GM23338 (cell line): ENCODE data around the gene CDK4. TPM values are rescaled to one million over a fixed set of nuclear protein-coding genes. Genes with fewer than 3 reads are reported as not detected.

Source experiments
- ATAC-seq: fragments of 200-7000 bp; cut with Tn5 transposase; 3 replicates; pipeline ENCODE4 v1.9.1; 2020
- DNase-seq: peaks from one replicate; pipeline ENCODE4 v3.0.0-alpha.2; 2015; ENCODE audit warnings: low spot score
- H2AFZ ChIP-seq: fragments of 200-600 bp; sonication (generic); 2 replicates; pipeline ENCODE4 v1.8.0; 2016; ENCODE audit warnings: antibody characterized with exemption, mild to moderate bottlenecking, moderate library complexity
- H3F3A ChIP-seq: fragments of 200-600 bp; sonication (generic); replicated peaks from 2 replicates; pipeline ENCODE4 v1.8.0; 2017; ENCODE audit warnings: antibody characterized with exemption, mixed run types, low read depth
- H3K27ac ChIP-seq: fragments of 200-600 bp; sonication (generic); 2 replicates; pipeline ENCODE4 v1.6.1; 2016; ENCODE audit warnings: low read depth
- H3K27me3 ChIP-seq: fragments of 200-600 bp; sonication (generic); 2 replicates; pipeline ENCODE4 v1.8.0; 2016; ENCODE audit warnings: mild to moderate bottlenecking, mixed run types, moderate library complexity; ENCODE audit not compliant: insufficient read depth
- H3K36me3 ChIP-seq: fragments of 200-600 bp; sonication (generic); 2 replicates; pipeline ENCODE4 v1.8.0; 2016; ENCODE audit warnings: mild to moderate bottlenecking; ENCODE audit not compliant: insufficient read depth
- H3K4me1 ChIP-seq: fragments of 200-600 bp; sonication (generic); 2 replicates; pipeline ENCODE4 v1.8.0; 2016; ENCODE audit warnings: mild to moderate bottlenecking, moderate library complexity; ENCODE audit not compliant: insufficient read depth
- H3K4me2 ChIP-seq: fragments of 200-600 bp; sonication (generic); 2 replicates; pipeline ENCODE4 v1.7.1; 2017; ENCODE audit warnings: mixed run types
- H3K4me3 ChIP-seq: fragments of 200-600 bp; sonication (generic); 2 replicates; pipeline ENCODE4 v1.6.1; 2016; ENCODE audit warnings: mixed run types
- H3K79me2 ChIP-seq: fragments of 200-600 bp; sonication (generic); replicated peaks from 2 replicates; pipeline ENCODE4 v1.8.0; 2017; ENCODE audit warnings: mild to moderate bottlenecking; ENCODE audit not compliant: insufficient read depth
- H3K9me2 ChIP-seq: fragments of 200-600 bp; sonication (generic); 2 replicates; pipeline ENCODE4 v1.8.0; 2017; ENCODE audit not compliant: insufficient read depth
- H4K20me1 ChIP-seq: fragments of 200-600 bp; sonication (generic); replicated peaks from 2 replicates; pipeline ENCODE4 v1.8.0; 2017; ENCODE audit warnings: mild to moderate bottlenecking; ENCODE audit not compliant: insufficient read depth
- H3K27ac Mint-ChIP-seq: 2 replicates; pipeline ENCODE4 v1.8.0; 2020; ENCODE audit warnings: inconsistent platforms, mild to moderate bottlenecking, moderate library complexity, mixed read lengths
- H3K27me3 Mint-ChIP-seq: 3 replicates; pipeline ENCODE4 v1.8.0; 2022; ENCODE audit warnings: low read depth, mild to moderate bottlenecking, moderate library complexity, mixed read lengths, inconsistent platforms; ENCODE audit not compliant: insufficient read depth, poor library complexity
- H3K36me3 Mint-ChIP-seq: 3 replicates; pipeline ENCODE4 v1.8.0; 2021; ENCODE audit warnings: low read depth, mild to moderate bottlenecking, inconsistent platforms, moderate library complexity, mixed read lengths
- H3K4me1 Mint-ChIP-seq: 3 replicates; pipeline ENCODE4 v1.8.0; 2020; ENCODE audit warnings: mild to moderate bottlenecking, inconsistent platforms, mixed read lengths
- H3K4me3 Mint-ChIP-seq: 3 replicates; pipeline ENCODE4 v1.8.0; 2021; ENCODE audit warnings: moderate library complexity, mild to moderate bottlenecking, inconsistent platforms, mixed read lengths
- H3K9me3 Mint-ChIP-seq: 3 replicates; pipeline ENCODE4 v1.8.0; 2020; ENCODE audit warnings: moderate library complexity, mild to moderate bottlenecking, inconsistent platforms, mixed read lengths
- CREB1 ChIP-seq: fragments of 250-450 bp; sonication (Bioruptor Pico); IDR thresholded peaks from 2 replicates; pipeline ENCODE4 v1.5.0; 2020; ENCODE audit warnings: low read depth, mild to moderate bottlenecking, moderate library complexity
- EZH2phosphoT487 ChIP-seq: fragments of 200-600 bp; sonication (generic); IDR thresholded peaks from one replicate; pipeline ENCODE4 v1.8.1; 2018; ENCODE audit warnings: antibody characterized with exemption; ENCODE audit not compliant: unreplicated experiment
- JUNB ChIP-seq: IDR thresholded peaks from one replicate; pipeline ENCODE4 v1.6.1; 2016; ENCODE audit warnings: antibody characterized with exemption; ENCODE audit not compliant: unreplicated experiment
- NANOG ChIP-seq: IDR thresholded peaks from 2 replicates; pipeline ENCODE4 v1.6.1; 2016; ENCODE audit warnings: antibody characterized with exemption, borderline replicate concordance
- POLR2AphosphoS5 ChIP-seq: IDR thresholded peaks from 2 replicates; pipeline ENCODE4 v1.6.1; 2016; ENCODE audit warnings: antibody characterized with exemption, low read depth
- STAT1 ChIP-seq: IDR thresholded peaks from one replicate; pipeline ENCODE4 v1.6.1; 2016; ENCODE audit warnings: antibody characterized with exemption; ENCODE audit not compliant: unreplicated experiment
- ZNF331 ChIP-seq: fragments of 250-450 bp; sonication (Bioruptor Pico); IDR thresholded peaks from 2 replicates; pipeline ENCODE4 v1.5.0; 2020; ENCODE audit warnings: low read depth, mild to moderate bottlenecking, moderate library complexity
- polyA plus RNA-seq: library from polyadenylated mRNA; unstranded; fragments of >200 nt; fragmentation: Nextera tagmentation; extraction: Ambion mirVana; gene quantifications from 2 replicates; pipeline ENCODE4 v1.2.1, GENCODE V29; 2016
- total RNA-seq: library from RNA; depleted of rRNA; stranded (reverse); fragments of >200 nt; shearing (Covaris generic); gene quantifications from 2 replicates; pipeline ENCODE4 v1.2.3, GENCODE V29; 2014
- TF ChIP-seq, protein P1 (sequence below), 2 experiments: fragments of 200-600 bp in 1 of 2; sonication (generic) in 1 of 2; conservative IDR thresholded peaks; 2 replicates each; pipeline versions ENCODE4 v1.5.1 to v1.6.1; 2016 to 2017; ENCODE audit warnings: antibody characterized with exemption in 2 of 2, low read depth in 2 of 2, mild to moderate bottlenecking in 2 of 2, moderate library complexity in 1 of 2
- TF ChIP-seq, protein P2 (sequence below): IDR thresholded peaks from one replicate; pipeline ENCODE4 v1.6.1; 2018; ENCODE audit warnings: antibody characterized with exemption; ENCODE audit not compliant: unreplicated experiment
- TF ChIP-seq, protein P3 (sequence below): fragments of 250-450 bp; sonication (Bioruptor Pico); IDR thresholded peaks from 2 replicates; pipeline ENCODE4 v1.5.0; 2020; ENCODE audit warnings: mild to moderate bottlenecking, moderate library complexity

CDK4 gene
- total and polyA plus RNA-seq, 2 experiments from 2014 or later, result 105 to 198 TPM

DNA sequence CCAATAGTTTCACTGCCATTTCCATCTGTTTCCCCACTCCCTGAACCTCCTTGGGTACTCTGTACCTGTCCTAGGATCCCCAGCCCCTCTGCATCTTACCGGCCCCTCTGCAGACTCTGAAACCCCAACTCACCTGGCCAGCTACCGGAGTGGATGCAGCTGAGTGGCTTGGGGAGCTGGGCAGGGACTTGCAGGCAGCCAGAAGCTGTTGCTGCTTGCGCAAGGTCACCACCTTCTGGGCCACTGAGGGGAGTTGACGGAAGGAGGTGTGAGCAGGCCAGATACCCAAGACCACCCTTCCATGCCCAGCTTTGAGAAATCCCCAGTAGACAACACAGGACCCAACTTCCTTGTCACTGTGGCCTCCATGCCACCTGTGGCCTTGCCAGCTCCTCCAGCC lies 19.8 kb downstream of the CDK4 start:
- H4K20me1 ChIP-seq, result no peaks in the 10 kb centered on the region; the same call in 1 of the 2 replicates
- DNase-seq (no peak), ATAC-seq (no peak)
- no peak overlapping the region for H3K4me2 ChIP-seq
- no peaks in the 10 kb centered on the region for H3K9me2 ChIP-seq
- peaks cover 99% of the 10 kb centered on the region for H3K27me3 Mint-ChIP-seq
- H3K9me3 Mint-ChIP-seq, result peaks cover 2% of the 10 kb centered on the region
- H2AFZ ChIP-seq, result no peak overlapping the region
- peaks cover 100% of the 10 kb centered on the region for H3K27me3 ChIP-seq
- no peak overlapping the region for H3K4me3 ChIP-seq
- H3K36me3 ChIP-seq, result no peaks in the 10 kb centered on the region
- H3K4me1 ChIP-seq, result peaks cover 15% of the 10 kb centered on the region
- H3K27ac ChIP-seq, result no peak overlapping the region
- no peak for TF ChIP-seq JUNB
- no peak for TF ChIP-seq STAT1
- TF ChIP-seq EZH2phosphoT487, result no peak
- TF ChIP-seq, protein P1, sequence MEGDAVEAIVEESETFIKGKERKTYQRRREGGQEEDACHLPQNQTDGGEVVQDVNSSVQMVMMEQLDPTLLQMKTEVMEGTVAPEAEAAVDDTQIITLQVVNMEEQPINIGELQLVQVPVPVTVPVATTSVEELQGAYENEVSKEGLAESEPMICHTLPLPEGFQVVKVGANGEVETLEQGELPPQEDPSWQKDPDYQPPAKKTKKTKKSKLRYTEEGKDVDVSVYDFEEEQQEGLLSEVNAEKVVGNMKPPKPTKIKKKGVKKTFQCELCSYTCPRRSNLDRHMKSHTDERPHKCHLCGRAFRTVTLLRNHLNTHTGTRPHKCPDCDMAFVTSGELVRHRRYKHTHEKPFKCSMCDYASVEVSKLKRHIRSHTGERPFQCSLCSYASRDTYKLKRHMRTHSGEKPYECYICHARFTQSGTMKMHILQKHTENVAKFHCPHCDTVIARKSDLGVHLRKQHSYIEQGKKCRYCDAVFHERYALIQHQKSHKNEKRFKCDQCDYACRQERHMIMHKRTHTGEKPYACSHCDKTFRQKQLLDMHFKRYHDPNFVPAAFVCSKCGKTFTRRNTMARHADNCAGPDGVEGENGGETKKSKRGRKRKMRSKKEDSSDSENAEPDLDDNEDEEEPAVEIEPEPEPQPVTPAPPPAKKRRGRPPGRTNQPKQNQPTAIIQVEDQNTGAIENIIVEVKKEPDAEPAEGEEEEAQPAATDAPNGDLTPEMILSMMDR (conservative IDR thresholded peaks at IDR 0.05; ENCODE audit: low read depth in 2 of 2), result peak in 1 of 2 experiments; percentile 15; a peak in 1 of 4 replicates
- no peak for TF ChIP-seq CREB1 (CRISPR knock-in tag)
- H3K4me3 Mint-ChIP-seq, result no peak overlapping the region
- H3K4me1 Mint-ChIP-seq, result peaks cover 28% of the 10 kb centered on the region
- peaks cover 10% of the 10 kb centered on the region for H3F3A ChIP-seq
- no peak overlapping the region for H3K27ac Mint-ChIP-seq
- H3K36me3 Mint-ChIP-seq, result no peaks in the 10 kb centered on the region; the same call in 2 of the 3 replicates
- no peaks in the 10 kb centered on the region for H3K79me2 ChIP-seq

DNA sequence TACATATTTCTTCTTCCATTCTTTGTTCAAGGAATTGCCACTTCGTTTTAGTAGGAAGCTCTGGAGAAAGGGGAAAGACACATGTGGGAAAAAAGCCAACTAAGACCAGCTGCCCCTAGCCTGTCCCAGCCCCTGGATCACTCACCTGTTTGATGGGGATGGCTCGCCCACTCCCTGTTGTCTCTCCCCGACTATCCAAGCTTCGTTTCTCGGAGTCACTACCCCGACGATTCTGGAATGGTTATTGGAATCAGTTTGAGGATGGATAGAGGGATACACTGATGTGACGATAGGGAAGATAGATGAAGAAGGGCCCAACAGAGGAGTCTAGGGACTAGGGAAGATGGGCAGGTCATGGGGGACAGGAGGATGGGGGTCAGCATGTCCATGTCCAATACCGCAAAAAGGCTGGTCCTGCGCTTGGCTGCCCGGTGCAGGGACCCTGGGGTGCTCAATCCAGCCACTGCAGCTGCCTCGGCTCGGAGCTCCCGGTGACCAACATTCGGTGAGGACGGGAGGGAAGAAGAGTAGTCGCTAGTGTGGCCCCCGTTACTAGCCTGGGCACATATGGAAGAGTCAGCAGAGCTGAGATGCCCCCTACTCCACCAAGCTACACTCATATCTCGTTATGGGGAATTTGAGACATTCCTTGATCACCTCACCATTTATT lies 20.6 kb downstream of the CDK4 start:
- Mint-ChIP-seq H3K9me3 (peaks cover 2% of the 10 kb centered on the region; the same call in 2 of the 3 replicates), H3K4me1 (peaks cover 22% of the 10 kb centered on the region), H3K36me3 (no peaks in the 10 kb centered on the region; the same call in 2 of the 3 replicates), H3K27me3 (peaks cover 99% of the 10 kb centered on the region), H3K27ac (no peak overlapping the region), H3K4me3 (no peak overlapping the region)
- H3K27ac ChIP-seq, result no peak overlapping the region
- no peak for DNase-seq
- no peaks in the 10 kb centered on the region for H3K9me2 ChIP-seq
- H3K36me3 ChIP-seq, result no peaks in the 10 kb centered on the region
- no peak overlapping the region for H2AFZ ChIP-seq
- H3K4me2 ChIP-seq, result no peak overlapping the region
- peaks cover 6% of the 10 kb centered on the region for H3F3A ChIP-seq
- H3K4me1 ChIP-seq, result peaks cover 9% of the 10 kb centered on the region
- peaks cover 100% of the 10 kb centered on the region for H3K27me3 ChIP-seq
- ATAC-seq, result no peak
- no peaks in the 10 kb centered on the region for H3K79me2 ChIP-seq
- H4K20me1 ChIP-seq, result no peaks in the 10 kb centered on the region; the same call in 1 of the 2 replicates
- H3K4me3 ChIP-seq, result no peak overlapping the region
- TF ChIP-seq ZNF331, result no peak
- TF ChIP-seq CREB1 (CRISPR knock-in tag), result no peak
- TF ChIP-seq STAT1, result no peak
- no peak for TF ChIP-seq NANOG
- TF ChIP-seq, protein P2, sequence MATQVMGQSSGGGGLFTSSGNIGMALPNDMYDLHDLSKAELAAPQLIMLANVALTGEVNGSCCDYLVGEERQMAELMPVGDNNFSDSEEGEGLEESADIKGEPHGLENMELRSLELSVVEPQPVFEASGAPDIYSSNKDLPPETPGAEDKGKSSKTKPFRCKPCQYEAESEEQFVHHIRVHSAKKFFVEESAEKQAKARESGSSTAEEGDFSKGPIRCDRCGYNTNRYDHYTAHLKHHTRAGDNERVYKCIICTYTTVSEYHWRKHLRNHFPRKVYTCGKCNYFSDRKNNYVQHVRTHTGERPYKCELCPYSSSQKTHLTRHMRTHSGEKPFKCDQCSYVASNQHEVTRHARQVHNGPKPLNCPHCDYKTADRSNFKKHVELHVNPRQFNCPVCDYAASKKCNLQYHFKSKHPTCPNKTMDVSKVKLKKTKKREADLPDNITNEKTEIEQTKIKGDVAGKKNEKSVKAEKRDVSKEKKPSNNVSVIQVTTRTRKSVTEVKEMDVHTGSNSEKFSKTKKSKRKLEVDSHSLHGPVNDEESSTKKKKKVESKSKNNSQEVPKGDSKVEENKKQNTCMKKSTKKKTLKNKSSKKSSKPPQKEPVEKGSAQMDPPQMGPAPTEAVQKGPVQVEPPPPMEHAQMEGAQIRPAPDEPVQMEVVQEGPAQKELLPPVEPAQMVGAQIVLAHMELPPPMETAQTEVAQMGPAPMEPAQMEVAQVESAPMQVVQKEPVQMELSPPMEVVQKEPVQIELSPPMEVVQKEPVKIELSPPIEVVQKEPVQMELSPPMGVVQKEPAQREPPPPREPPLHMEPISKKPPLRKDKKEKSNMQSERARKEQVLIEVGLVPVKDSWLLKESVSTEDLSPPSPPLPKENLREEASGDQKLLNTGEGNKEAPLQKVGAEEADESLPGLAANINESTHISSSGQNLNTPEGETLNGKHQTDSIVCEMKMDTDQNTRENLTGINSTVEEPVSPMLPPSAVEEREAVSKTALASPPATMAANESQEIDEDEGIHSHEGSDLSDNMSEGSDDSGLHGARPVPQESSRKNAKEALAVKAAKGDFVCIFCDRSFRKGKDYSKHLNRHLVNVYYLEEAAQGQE, result no peak
- TF ChIP-seq POLR2AphosphoS5, result no peak
- TF ChIP-seq, protein P3, sequence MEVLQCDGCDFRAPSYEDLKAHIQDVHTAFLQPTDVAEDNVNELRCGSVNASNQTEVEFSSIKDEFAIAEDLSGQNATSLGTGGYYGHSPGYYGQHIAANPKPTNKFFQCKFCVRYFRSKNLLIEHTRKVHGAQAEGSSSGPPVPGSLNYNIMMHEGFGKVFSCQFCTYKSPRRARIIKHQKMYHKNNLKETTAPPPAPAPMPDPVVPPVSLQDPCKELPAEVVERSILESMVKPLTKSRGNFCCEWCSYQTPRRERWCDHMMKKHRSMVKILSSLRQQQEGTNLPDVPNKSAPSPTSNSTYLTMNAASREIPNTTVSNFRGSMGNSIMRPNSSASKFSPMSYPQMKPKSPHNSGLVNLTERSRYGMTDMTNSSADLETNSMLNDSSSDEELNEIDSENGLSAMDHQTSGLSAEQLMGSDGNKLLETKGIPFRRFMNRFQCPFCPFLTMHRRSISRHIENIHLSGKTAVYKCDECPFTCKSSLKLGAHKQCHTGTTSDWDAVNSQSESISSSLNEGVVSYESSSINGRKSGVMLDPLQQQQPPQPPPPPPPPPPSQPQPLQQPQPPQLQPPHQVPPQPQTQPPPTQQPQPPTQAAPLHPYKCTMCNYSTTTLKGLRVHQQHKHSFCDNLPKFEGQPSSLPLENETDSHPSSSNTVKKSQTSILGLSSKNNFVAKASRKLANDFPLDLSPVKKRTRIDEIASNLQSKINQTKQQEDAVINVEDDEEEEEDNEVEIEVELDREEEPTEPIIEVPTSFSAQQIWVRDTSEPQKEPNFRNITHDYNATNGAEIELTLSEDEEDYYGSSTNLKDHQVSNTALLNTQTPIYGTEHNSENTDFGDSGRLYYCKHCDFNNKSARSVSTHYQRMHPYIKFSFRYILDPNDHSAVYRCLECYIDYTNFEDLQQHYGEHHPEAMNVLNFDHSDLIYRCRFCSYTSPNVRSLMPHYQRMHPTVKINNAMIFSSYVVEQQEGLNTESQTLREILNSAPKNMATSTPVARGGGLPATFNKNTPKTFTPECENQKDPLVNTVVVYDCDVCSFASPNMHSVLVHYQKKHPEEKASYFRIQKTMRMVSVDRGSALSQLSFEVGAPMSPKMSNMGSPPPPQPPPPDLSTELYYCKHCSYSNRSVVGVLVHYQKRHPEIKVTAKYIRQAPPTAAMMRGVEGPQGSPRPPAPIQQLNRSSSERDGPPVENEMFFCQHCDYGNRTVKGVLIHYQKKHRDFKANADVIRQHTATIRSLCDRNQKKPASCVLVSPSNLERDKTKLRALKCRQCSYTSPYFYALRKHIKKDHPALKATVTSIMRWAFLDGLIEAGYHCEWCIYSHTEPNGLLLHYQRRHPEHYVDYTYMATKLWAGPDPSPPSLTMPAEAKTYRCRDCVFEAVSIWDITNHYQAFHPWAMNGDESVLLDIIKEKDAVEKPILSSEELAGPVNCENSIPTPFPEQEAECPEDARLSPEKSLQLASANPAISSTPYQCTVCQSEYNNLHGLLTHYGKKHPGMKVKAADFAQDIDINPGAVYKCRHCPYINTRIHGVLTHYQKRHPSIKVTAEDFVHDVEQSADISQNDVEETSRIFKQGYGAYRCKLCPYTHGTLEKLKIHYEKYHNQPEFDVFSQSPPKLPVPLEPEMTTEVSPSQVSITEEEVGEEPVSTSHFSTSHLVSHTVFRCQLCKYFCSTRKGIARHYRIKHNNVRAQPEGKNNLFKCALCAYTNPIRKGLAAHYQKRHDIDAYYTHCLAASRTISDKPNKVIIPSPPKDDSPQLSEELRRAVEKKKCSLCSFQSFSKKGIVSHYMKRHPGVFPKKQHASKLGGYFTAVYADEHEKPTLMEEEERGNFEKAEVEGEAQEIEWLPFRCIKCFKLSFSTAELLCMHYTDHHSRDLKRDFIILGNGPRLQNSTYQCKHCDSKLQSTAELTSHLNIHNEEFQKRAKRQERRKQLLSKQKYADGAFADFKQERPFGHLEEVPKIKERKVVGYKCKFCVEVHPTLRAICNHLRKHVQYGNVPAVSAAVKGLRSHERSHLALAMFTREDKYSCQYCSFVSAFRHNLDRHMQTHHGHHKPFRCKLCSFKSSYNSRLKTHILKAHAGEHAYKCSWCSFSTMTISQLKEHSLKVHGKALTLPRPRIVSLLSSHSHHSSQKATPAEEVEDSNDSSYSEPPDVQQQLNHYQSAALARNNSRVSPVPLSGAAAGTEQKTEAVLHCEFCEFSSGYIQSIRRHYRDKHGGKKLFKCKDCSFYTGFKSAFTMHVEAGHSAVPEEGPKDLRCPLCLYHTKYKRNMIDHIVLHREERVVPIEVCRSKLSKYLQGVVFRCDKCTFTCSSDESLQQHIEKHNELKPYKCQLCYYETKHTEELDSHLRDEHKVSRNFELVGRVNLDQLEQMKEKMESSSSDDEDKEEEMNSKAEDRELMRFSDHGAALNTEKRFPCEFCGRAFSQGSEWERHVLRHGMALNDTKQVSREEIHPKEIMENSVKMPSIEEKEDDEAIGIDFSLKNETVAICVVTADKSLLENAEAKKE (CRISPR knock-in tag), result no peak
